Activated CD4-positive, alpha-beta T cell treated with anti-CD3 and anti-CD28 coated beads, Interleukin-2, amount 10 ng/mL, durations not matched to agents 7 days and 5 days (primary cell): ENCODE results near the gene SLC44A4. TPM values are rescaled to one million over a fixed set of nuclear protein-coding genes. Genes with fewer than 3 reads are reported as not detected.
"Not testable (repeated sequence)": the region's sequence is repeated elsewhere in the genome, so short reads cannot be mapped to it uniquely, and the experiment has no call there.

Source experiments
- CTCF ChIA-PET: fragments of 350-600 bp; sonication (Branson Sonifier 250); formaldehyde crosslinking; loops from one replicate; lab custom pipeline; 2021; ENCODE audit warnings: antibody characterized with exemption; lab: Charles Lee
- POLR2A ChIA-PET: fragments of 350-600 bp; sonication (Branson Sonifier 250); formaldehyde crosslinking; loops from one replicate; lab custom pipeline; 2021; ENCODE audit warnings: antibody characterized with exemption; lab: Charles Lee
- DNase-seq: peaks from one replicate; pipeline ENCODE4 v3.0.0-alpha.2; 2020
- H3K27ac Mint-ChIP-seq: one replicate; pipeline ENCODE4 v1.8.0; 2021; ENCODE audit warnings: mild to moderate bottlenecking, moderate library complexity, mixed read lengths
- H3K27me3 Mint-ChIP-seq: one replicate; pipeline ENCODE4 v1.8.0; 2021; ENCODE audit warnings: mixed read lengths
- H3K36me3 Mint-ChIP-seq: one replicate; pipeline ENCODE4 v1.8.0; 2021; ENCODE audit warnings: low read depth, mixed read lengths
- H3K4me1 Mint-ChIP-seq: one replicate; pipeline ENCODE4 v1.8.0; 2021; ENCODE audit warnings: mixed read lengths
- H3K4me3 Mint-ChIP-seq: one replicate; pipeline ENCODE4 v1.8.0; 2021; ENCODE audit warnings: mild to moderate bottlenecking, moderate library complexity, mixed read lengths
- H3K9me3 Mint-ChIP-seq: one replicate; pipeline ENCODE4 v1.8.0; 2021; ENCODE audit warnings: mixed read lengths
- total RNA-seq, 2 experiments: library from RNA; stranded (reverse); gene quantifications; one replicate each; pipeline ENCODE4 v1.2.3, GENCODE V29; 2021

The SLC44A4 gene
- total RNA-seq, 2 experiments from 2014 or later: 0.15 TPM; not detected in 1

DNA sequence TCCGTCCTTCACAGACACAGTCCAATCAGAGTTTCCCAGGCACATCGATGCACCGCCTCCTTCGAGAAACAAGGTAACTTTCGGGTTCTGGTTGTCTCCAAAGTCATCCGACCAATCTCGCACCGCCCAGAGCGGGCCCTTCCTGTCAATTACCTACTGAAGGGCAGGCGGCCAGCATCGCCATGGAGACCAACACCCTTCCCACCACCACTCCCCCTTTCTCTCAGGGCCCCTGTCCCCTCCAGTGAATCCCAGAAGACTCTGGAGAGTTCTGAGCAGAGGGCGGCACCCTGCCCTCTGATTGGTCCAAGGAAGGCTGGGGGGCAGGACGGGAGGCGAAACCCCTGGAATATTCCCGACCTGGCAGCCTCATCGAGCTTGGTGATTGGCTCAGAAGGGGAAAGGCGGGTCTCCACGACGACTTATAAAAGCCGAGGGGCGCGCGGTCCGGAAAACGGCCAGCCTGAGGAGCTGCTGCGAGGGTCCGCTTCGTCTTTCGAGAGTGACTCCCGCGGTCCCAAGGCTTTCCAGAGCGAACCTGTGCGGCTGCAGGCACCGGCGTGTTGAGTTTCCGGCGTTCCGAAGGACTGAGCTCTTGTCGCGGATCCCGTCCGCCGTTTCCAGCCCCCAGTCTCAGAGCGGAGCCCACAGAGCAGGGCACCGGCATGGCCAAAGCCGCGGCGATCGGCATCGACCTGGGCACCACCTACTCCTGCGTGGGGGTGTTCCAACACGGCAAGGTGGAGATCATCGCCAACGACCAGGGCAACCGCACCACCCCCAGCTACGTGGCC, 51.3 kb downstream of the SLC44A4 start, which contains the start of gene HSPA1B:
HSPA1B (plus strand) TSS at position 453 of the 794 bp plus-strand sequence; CDS start at position 666, 213 bp downstream.
- H3K4me3 Mint-ChIP-seq: peak within 1 kb of the TSS; percentile 86
- H3K27me3 Mint-ChIP-seq: no peaks in the 10 kb centered on the region
- ChIA-PET POLR2A (interaction anchor here (0.6 to 2.4 kb wide), 6 partner anchors 29 to 257 kb away, joined by 3 to 9 read pairs (median 3); partner anchors contain the start of genes CLIC1 and GPANK1), CTCF (interaction anchor here (0.6 to 1.2 kb wide), 5 partner anchors 40 to 281 kb away, joined by 3 to 5 read pairs (median 3); partner anchors contain the start of gene ATP6V1G2)
- H3K9me3 Mint-ChIP-seq: no peaks in the 10 kb centered on the region
- peak; percentile 97 for DNase-seq
- peak within 1 kb of the TSS; percentile 96 for H3K27ac Mint-ChIP-seq
- H3K4me1 Mint-ChIP-seq: peaks cover 53% of the 10 kb centered on the region
- peaks cover 12% of the 10 kb centered on the region for H3K36me3 Mint-ChIP-seq

DNA sequence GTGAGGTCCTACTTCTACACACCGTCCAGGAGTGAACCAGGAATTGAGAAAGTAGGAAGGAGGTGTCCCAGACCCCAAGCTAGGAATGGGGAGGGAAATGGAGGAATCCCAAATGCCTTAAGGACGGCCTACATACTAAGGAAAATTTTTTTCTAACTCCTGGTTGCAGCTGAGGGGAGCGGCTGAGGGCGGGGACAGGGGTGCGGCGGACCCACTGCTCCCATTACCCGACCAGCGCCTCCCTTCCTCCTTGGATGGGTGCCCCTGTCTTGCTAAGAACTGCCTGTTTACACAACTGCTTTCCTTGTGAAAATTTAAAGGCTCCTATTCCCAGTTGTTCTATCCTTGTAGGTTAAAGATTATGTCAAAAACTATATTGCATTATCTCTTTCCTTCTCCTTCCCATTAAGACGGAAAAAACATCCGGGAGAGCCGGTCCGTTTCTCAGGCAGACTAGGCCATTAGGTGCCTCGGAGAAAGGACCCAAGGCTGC, 52.0 kb downstream of the SLC44A4 start:
- H3K27ac Mint-ChIP-seq: peak overlapping the region; percentile 96
- H3K36me3 Mint-ChIP-seq: peaks cover 12% of the 10 kb centered on the region
- CTCF ChIA-PET: interaction anchor here (0.8 to 1.2 kb wide), 4 partner anchors 12 to 281 kb away, joined by 3 read pairs; partner anchors contain the start of genes ATP6V1G2, HSPA1L and NEU1
- H3K9me3 Mint-ChIP-seq: no peaks in the 10 kb centered on the region
- peak overlapping the region; percentile 86 for H3K4me3 Mint-ChIP-seq
- H3K4me1 Mint-ChIP-seq: peaks cover 58% of the 10 kb centered on the region
- no peaks in the 10 kb centered on the region for H3K27me3 Mint-ChIP-seq
- POLR2A ChIA-PET: interaction anchor here (0.6 to 2.4 kb wide), 4 partner anchors 28 to 257 kb away, joined by 3 to 9 read pairs (median 3); partner anchors contain the start of genes CLIC1 and GPANK1
- no peak for DNase-seq

DNA sequence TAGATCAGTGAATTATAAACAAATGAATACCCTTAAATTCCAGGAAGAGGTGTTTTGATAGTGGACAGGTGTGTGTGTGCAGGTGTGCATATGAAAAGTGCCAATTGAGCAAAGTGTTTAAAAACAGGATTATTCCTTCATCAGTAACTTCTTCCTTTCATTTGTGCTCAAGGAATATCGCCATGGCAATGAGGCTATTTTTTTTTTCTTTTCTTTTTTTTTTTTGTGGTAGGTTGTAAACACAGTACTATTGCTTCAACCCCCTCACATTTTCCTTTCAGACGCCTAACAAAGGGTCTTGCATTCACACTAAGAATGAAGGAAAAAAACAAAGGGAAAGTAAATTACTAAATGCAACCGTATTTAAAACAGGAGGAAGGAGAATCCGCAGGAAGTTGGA, 53.2 kb downstream of the SLC44A4 start:
- no peak for DNase-seq
- Mint-ChIP-seq H3K27me3 (no peaks in the 10 kb centered on the region), H3K9me3 (no peaks in the 10 kb centered on the region), H3K27ac (peak overlapping the region; percentile 96), H3K4me1 (peaks cover 51% of the 10 kb centered on the region), H3K36me3 (peaks cover 6% of the 10 kb centered on the region), H3K4me3 (peak overlapping the region; percentile 86)
- ChIA-PET CTCF (interaction anchor here (0.6 to 1.2 kb wide), 2 partner anchors 37 to 74 kb away, joined by 3 read pairs; partner anchors contain the start of gene NEU1), POLR2A (no interaction called here)

GRCh38 chr6:31823592-31824196, 55.1 kb downstream of the SLC44A4 start:
- DNase-seq, H3K27me3 Mint-ChIP-seq, H3K36me3 Mint-ChIP-seq, H3K27ac Mint-ChIP-seq, H3K9me3 Mint-ChIP-seq, H3K4me3 Mint-ChIP-seq: not testable (repeated sequence)
- H3K4me1 Mint-ChIP-seq: peaks cover 58% of the 10 kb centered on the region
- ChIA-PET CTCF (interaction anchor here (1.3 to 1.8 kb wide), 3 partner anchors 27 to 94 kb away, joined by 4 to 7 read pairs (median 4); partner anchors contain the start of gene DDAH2), POLR2A (interaction anchor here (1.2 kb wide), 1 partner anchor 17 kb away, joined by 13 read pairs; the partner anchor contains the start of gene LSM2)

- ChIA-PET POLR2A (no interaction called here), CTCF (interaction anchor here (1.1 to 1.8 kb wide), 5 partner anchors 9 to 84 kb away, joined by 3 to 7 read pairs (median 6); no protein-coding TSS in a partner anchor)
- H3K27me3 Mint-ChIP-seq: no peaks in the 10 kb centered on the region
- H3K27ac Mint-ChIP-seq: peak overlapping the region; percentile 94
- H3K4me1 Mint-ChIP-seq: peaks cover 70% of the 10 kb centered on the region
- H3K36me3 Mint-ChIP-seq: peaks cover 8% of the 10 kb centered on the region
- peak overlapping the region; percentile 93 for H3K4me3 Mint-ChIP-seq
- DNase-seq: peak; percentile 59
- H3K9me3 Mint-ChIP-seq: no peaks in the 10 kb centered on the region
Measured at GRCh38 chr6:31822036-31822821, 56.6 kb downstream of the SLC44A4 start.

- Mint-ChIP-seq H3K9me3 (no peaks in the 10 kb centered on the region), H3K4me1 (peaks cover 63% of the 10 kb centered on the region), H3K27ac (peak overlapping the region; percentile 94), H3K27me3 (no peaks in the 10 kb centered on the region), H3K4me3 (peak overlapping the region; percentile 93), H3K36me3 (peaks cover 8% of the 10 kb centered on the region)
- DNase-seq: peak; percentile 42
- ChIA-PET POLR2A (no interaction called here), CTCF (interaction anchor here (0.6 to 1.5 kb wide), 6 partner anchors 8 to 275 kb away, joined by 3 to 6 read pairs (median 4); partner anchors contain the start of gene ATP6V1G2)
Measured at GRCh38 chr6:31821301-31822035, 57.3 kb downstream of the SLC44A4 start.

DNA sequence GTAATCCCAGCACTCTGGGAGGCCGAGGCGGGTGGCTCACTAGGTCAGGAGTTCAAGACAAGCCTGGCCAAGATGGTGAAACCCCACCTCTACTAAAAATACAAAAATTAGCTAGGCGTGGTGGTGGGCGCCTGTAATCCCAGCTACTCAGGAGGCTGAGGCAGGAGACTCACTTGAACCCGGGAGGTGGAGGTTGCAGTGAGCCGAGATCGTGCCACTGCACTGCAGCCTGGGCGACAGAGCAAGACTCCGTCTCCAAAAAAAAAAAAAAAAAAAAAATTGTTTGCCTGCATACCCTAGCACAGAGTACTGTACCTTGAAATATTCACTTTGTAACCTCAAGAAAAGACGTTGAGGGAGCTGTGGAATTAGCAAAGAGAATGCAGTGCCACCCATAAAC, 58.4 kb downstream of the SLC44A4 start:
- H3K4me1 Mint-ChIP-seq: peaks cover 56% of the 10 kb centered on the region
- H3K4me3 Mint-ChIP-seq, H3K36me3 Mint-ChIP-seq, H3K27ac Mint-ChIP-seq, H3K9me3 Mint-ChIP-seq, DNase-seq, H3K27me3 Mint-ChIP-seq: not testable (repeated sequence)
- ChIA-PET POLR2A (interaction anchor here (0.7 to 0.8 kb wide), 2 partner anchors 14 to 1801 kb away, joined by 3 to 7 read pairs; no protein-coding TSS in a partner anchor), CTCF (interaction anchor here (0.6 to 1.5 kb wide), 6 partner anchors 10 to 109 kb away, joined by 3 to 6 read pairs (median 4); no protein-coding TSS in a partner anchor)

DNA sequence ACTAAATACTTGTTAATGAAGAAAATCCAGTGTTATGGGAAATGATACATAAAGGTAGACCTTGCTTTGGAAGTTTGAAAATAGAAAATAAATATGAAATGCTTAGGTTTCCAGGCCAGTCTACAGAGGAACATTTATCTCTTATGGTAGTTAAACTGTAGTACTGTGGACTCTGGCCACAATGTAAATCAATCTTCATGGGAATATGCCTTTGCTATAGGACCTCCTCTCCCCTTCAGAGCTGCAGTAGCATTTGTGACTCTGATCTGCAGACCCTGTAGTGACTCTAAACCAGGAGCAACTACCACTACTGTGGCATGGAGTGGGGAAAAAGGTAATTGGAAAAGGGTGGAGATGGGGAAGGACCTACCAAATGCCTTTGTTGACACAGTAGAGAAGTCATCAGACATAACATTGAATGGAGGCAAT, 58.9 kb downstream of the SLC44A4 start:
- no peak for DNase-seq
- ChIA-PET POLR2A (interaction anchor here (0.8 kb wide), 1 partner anchor 14 kb away, joined by 3 read pairs; no protein-coding TSS in a partner anchor), CTCF (interaction anchor here (0.6 to 1.5 kb wide), 7 partner anchors 11 to 311 kb away, joined by 3 to 6 read pairs (median 3); partner anchors contain the start of gene FKBPL)
- peak overlapping the region; percentile 72 for H3K27ac Mint-ChIP-seq
- H3K4me1 Mint-ChIP-seq: peaks cover 52% of the 10 kb centered on the region
- no peaks in the 10 kb centered on the region for H3K27me3 Mint-ChIP-seq
- H3K4me3 Mint-ChIP-seq: peak overlapping the region; percentile 38
- H3K36me3 Mint-ChIP-seq: peaks cover 10% of the 10 kb centered on the region
- no peaks in the 10 kb centered on the region for H3K9me3 Mint-ChIP-seq

GRCh38 chr6:31817929-31818511, 60.8 kb downstream of the SLC44A4 start:
- H3K36me3 Mint-ChIP-seq: peaks cover 12% of the 10 kb centered on the region
- H3K27me3 Mint-ChIP-seq, DNase-seq, POLR2A ChIA-PET, H3K9me3 Mint-ChIP-seq: not testable (repeated sequence)
- CTCF ChIA-PET: interaction anchor here (1.0 kb wide), 1 partner anchor 22 kb away, joined by 5 read pairs; the partner anchor contains the start of gene VARS1
- H3K27ac Mint-ChIP-seq: peak overlapping the region; percentile 94
- H3K4me3 Mint-ChIP-seq: peak overlapping the region; percentile 91
- peaks cover 53% of the 10 kb centered on the region for H3K4me1 Mint-ChIP-seq

- Mint-ChIP-seq H3K27ac (peak overlapping the region; percentile 94), H3K4me3 (peak overlapping the region; percentile 91), H3K4me1 (peaks cover 53% of the 10 kb centered on the region), H3K36me3 (peaks cover 12% of the 10 kb centered on the region)
- H3K27me3 Mint-ChIP-seq, DNase-seq, H3K9me3 Mint-ChIP-seq, POLR2A ChIA-PET: not testable (repeated sequence)
- CTCF ChIA-PET: interaction anchor here (1.0 kb wide), 1 partner anchor 22 kb away, joined by 5 read pairs; the partner anchor contains the start of gene VARS1
Measured at GRCh38 chr6:31817133-31817928, 61.5 kb downstream of the SLC44A4 start.
